HEK293 (cell line): Measurements from ENCODE around the gene CCDC34.

Source experiments
- CTCF ChIA-PET: fragments of 350-600 bp; formaldehyde crosslinking; extraction: SDS; loops from one replicate; lab custom pipeline; 2021; ENCODE audit warnings: antibody characterized with exemption; lab: Yijun Ruan, JAX
- POLR2A ChIA-PET: fragments of 300-600 bp; formaldehyde crosslinking; extraction: SDS; loops from one replicate; lab custom pipeline; 2020; ENCODE audit warnings: antibody characterized with exemption, inconsistent platforms; lab: Yijun Ruan, JAX
- H3K27ac ChIP-seq: fragments of 200-500 bp; sonication (Bioruptor generic); 2 replicates; pipeline ENCODE4 v1.5.1; 2014; ENCODE audit warnings: low read depth, low read length, control low read depth, inconsistent platforms; ENCODE audit errors: extremely low read depth
- H3K36me3 ChIP-seq, 2 experiments: fragments of 200-500 bp in 1 of 2; sonication (Bioruptor generic) in 1 of 2; 1 replicate in 1 of 2; 2 replicates in 1 of 2; pipeline ENCODE4 v1.5.1; 2014 to 2017; ENCODE audit warnings: inconsistent platforms in 2 of 2, low read length in 2 of 2; ENCODE audit not compliant: control insufficient read depth in 2 of 2, insufficient read depth in 1 of 2
- H3K4me1 ChIP-seq: fragments of 200-500 bp; sonication (Bioruptor generic); 2 replicates; pipeline ENCODE4 v1.5.1; 2014; ENCODE audit warnings: mild to moderate bottlenecking, low read length, inconsistent platforms; ENCODE audit not compliant: control insufficient read depth, insufficient read depth
- H3K4me3 ChIP-seq: 2 replicates; pipeline ENCODE4 v1.5.1; 2011; ENCODE audit warnings: low read depth, mild to moderate bottlenecking, control low read depth, low read length, moderate library complexity
- H3K9me3 ChIP-seq: fragments of 200-500 bp; sonication (Bioruptor generic); 2 replicates; pipeline ENCODE4 v1.5.1; 2014; ENCODE audit warnings: low read depth, low read length, inconsistent platforms; ENCODE audit not compliant: control insufficient read depth, insufficient read depth
- HOXA7 ChIP-seq: sonication (generic); formaldehyde crosslinking; IDR thresholded peaks from 2 replicates; pipeline ENCODE4 v1.8.1; 2022; ENCODE audit warnings: missing genetic modification reagents, borderline replicate concordance
- ZBTB21 ChIP-seq: fragments of 450-650 bp; formaldehyde crosslinking; IDR thresholded peaks from 2 replicates; pipeline ENCODE4 v1.5.1; 2017; ENCODE audit warnings: missing biosample characterization, missing genetic modification characterization
- ZEB2 ChIP-seq: fragments of 450-650 bp; formaldehyde crosslinking; IDR thresholded peaks from 2 replicates; pipeline ENCODE4 v1.5.1; 2016; ENCODE audit warnings: missing biosample characterization, missing genetic modification characterization
- ZNF239 ChIP-seq: fragments of 450-650 bp; formaldehyde crosslinking; IDR thresholded peaks from 2 replicates; pipeline ENCODE4 v1.5.1; 2016; ENCODE audit warnings: missing biosample characterization, missing genetic modification characterization
- ZNF292 ChIP-seq: fragments of 450-650 bp; formaldehyde crosslinking; IDR thresholded peaks from 2 replicates; pipeline ENCODE4 v1.5.1; 2016; ENCODE audit warnings: low read depth, missing biosample characterization, missing genetic modification characterization, borderline replicate concordance
- ZNF354C ChIP-seq: fragments of 450-650 bp; formaldehyde crosslinking; IDR thresholded peaks from 2 replicates; pipeline ENCODE4 v1.5.1; 2016; ENCODE audit warnings: missing biosample characterization, missing genetic modification characterization, low read depth, borderline replicate concordance
- ZNF426 ChIP-seq: fragments of 450-650 bp; formaldehyde crosslinking; IDR thresholded peaks from 2 replicates; pipeline ENCODE4 v1.5.1; 2017; ENCODE audit warnings: missing biosample characterization, missing genetic modification characterization, mild to moderate bottlenecking, inconsistent platforms, moderate library complexity
- ZNF433 ChIP-seq: fragments of 450-650 bp; formaldehyde crosslinking; IDR thresholded peaks from 2 replicates; pipeline ENCODE4 v1.5.1; 2016; ENCODE audit warnings: missing biosample characterization, missing genetic modification characterization, low read depth
- ZNF514 ChIP-seq: fragments of 450-650 bp; formaldehyde crosslinking; IDR thresholded peaks from 2 replicates; pipeline ENCODE4 v1.5.1; 2016; ENCODE audit warnings: missing biosample characterization, missing genetic modification characterization
- ZNF521 ChIP-seq: fragments of 450-650 bp; formaldehyde crosslinking; IDR thresholded peaks from 2 replicates; pipeline ENCODE4 v1.5.1; 2017; ENCODE audit warnings: missing biosample characterization, mild to moderate bottlenecking, missing genetic modification characterization
- ZNF544 ChIP-seq: fragments of 450-650 bp; formaldehyde crosslinking; IDR thresholded peaks from 2 replicates; pipeline ENCODE4 v1.5.0; 2017; ENCODE audit warnings: missing biosample characterization, missing genetic modification characterization
- ZNF571 ChIP-seq: fragments of 450-650 bp; formaldehyde crosslinking; IDR thresholded peaks from 2 replicates; pipeline ENCODE4 v1.5.0; 2017; ENCODE audit warnings: missing biosample characterization, missing genetic modification characterization
- ZNF623 ChIP-seq: fragments of 450-650 bp; formaldehyde crosslinking; IDR thresholded peaks from 2 replicates; pipeline ENCODE4 v1.5.1; 2016; ENCODE audit warnings: missing biosample characterization, missing genetic modification characterization
- ZNF626 ChIP-seq: fragments of 450-650 bp; sonication (Bioruptor Pico); formaldehyde crosslinking; IDR thresholded peaks from 2 replicates; pipeline ENCODE4 v1.5.1; 2018; ENCODE audit warnings: missing biosample characterization, missing genetic modification characterization, inconsistent platforms
- ZNF692 ChIP-seq: fragments of 450-650 bp; formaldehyde crosslinking; IDR thresholded peaks from 2 replicates; pipeline ENCODE4 v1.5.1; 2016; ENCODE audit warnings: missing biosample characterization, missing genetic modification characterization
- ZNF701 ChIP-seq: fragments of 450-650 bp; formaldehyde crosslinking; IDR thresholded peaks from 2 replicates; pipeline ENCODE4 v1.5.1; 2016; ENCODE audit warnings: missing biosample characterization, missing genetic modification characterization
- ZNF830 ChIP-seq: fragments of 450-650 bp; IDR thresholded peaks from 2 replicates; pipeline ENCODE4 v1.5.0; 2018; ENCODE audit warnings: missing biosample characterization, missing genetic modification characterization, low read depth, mild to moderate bottlenecking, moderate library complexity
- ZNF843 ChIP-seq: fragments of 450-650 bp; formaldehyde crosslinking; IDR thresholded peaks from 2 replicates; pipeline ENCODE4 v1.5.1; 2016; ENCODE audit warnings: missing biosample characterization, missing genetic modification characterization
- ZSCAN30 ChIP-seq: fragments of 450-650 bp; IDR thresholded peaks from 2 replicates; pipeline ENCODE4 v1.5.1; 2018; ENCODE audit warnings: missing biosample characterization, mild to moderate bottlenecking, missing genetic modification characterization, moderate library complexity
- TF ChIP-seq, protein P1 (sequence below): fragments of 450-650 bp; formaldehyde crosslinking; IDR thresholded peaks from 2 replicates; pipeline ENCODE4 v1.5.1; 2016; ENCODE audit warnings: missing biosample characterization, missing genetic modification characterization
- TF ChIP-seq, protein P2 (sequence below): fragments of 450-650 bp; formaldehyde crosslinking; IDR thresholded peaks from 2 replicates; pipeline ENCODE4 v1.5.1; 2016; ENCODE audit warnings: missing biosample characterization, missing genetic modification characterization
- TF ChIP-seq, protein P3 (sequence below): fragments of 450-650 bp; formaldehyde crosslinking; IDR thresholded peaks from 2 replicates; pipeline ENCODE4 v1.5.1; 2016; ENCODE audit warnings: missing biosample characterization, missing genetic modification characterization
- TF ChIP-seq, protein P4 (sequence below): fragments of 450-650 bp; formaldehyde crosslinking; IDR thresholded peaks from 2 replicates; pipeline ENCODE4 v1.5.0; 2017; ENCODE audit warnings: missing biosample characterization, missing genetic modification characterization, borderline replicate concordance
- TF ChIP-seq, protein P5 (sequence below): fragments of 450-650 bp; formaldehyde crosslinking; IDR thresholded peaks from 2 replicates; pipeline ENCODE4 v1.5.1; 2016; ENCODE audit warnings: missing biosample characterization, missing genetic modification characterization

CCDC34 gene

GRCh38 chr11:27403195-27403594 lies 40.2 kb upstream of the CCDC34 start (continued):
- no peak for TF ChIP-seq ZNF514 (tag by site-specific recombination)
- no peak for TF ChIP-seq ZNF292
- TF ChIP-seq ZSCAN30 (tag by site-specific recombination): no peak
- TF ChIP-seq ZNF626 (tag by site-specific recombination): no peak
- TF ChIP-seq ZNF239 (tag by site-specific recombination): no peak
- TF ChIP-seq, protein P1, sequence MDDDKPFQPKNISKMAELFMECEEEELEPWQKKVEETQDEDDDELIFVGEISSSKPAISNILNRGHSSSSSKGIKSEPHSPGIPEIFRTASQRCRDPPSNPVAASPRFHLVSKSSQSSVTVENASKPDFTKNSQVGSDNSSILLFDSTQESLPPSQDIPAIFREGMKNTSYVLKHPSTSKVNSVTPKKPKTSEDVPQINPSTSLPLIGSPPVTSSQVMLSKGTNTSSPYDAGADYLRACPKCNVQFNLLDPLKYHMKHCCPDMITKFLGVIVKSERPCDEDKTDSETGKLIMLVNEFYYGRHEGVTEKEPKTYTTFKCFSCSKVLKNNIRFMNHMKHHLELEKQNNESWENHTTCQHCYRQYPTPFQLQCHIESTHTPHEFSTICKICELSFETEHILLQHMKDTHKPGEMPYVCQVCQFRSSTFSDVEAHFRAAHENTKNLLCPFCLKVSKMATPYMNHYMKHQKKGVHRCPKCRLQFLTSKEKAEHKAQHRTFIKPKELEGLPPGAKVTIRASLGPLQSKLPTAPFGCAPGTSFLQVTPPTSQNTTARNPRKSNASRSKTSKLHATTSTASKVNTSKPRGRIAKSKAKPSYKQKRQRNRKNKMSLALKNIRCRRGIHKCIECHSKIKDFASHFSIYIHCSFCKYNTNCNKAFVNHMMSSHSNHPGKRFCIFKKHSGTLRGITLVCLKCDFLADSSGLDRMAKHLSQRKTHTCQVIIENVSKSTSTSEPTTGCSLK: no peak
- no peak for TF ChIP-seq ZNF830

DNA sequence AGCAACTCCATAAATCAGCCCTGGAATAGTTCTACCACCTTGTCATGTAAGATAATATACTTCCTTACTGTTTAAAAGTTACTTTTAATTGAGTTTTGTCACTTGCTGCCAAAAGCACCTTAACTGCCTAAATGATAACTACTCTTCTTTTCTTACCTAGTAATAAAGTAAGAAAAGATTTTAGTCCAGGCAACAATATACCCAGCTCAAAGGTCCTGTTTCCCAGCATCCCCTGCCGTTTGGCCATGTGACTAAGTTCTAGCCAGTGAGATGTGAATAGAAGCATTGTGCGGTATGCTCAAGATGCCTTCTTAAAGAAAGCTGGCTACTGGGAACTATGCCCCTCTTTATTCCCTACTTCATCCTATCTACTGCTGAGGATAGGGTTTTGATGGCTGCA lies 39.4 kb upstream of the CCDC34 start:
- Histone ChIP-seq H3K4me3 (no peak overlapping the region), H3K36me3 (no peaks in the 10 kb centered on the region), H3K9me3 (no peaks in the 10 kb centered on the region), H3K27ac (no peak overlapping the region)
- TF ChIP-seq, protein P2, sequence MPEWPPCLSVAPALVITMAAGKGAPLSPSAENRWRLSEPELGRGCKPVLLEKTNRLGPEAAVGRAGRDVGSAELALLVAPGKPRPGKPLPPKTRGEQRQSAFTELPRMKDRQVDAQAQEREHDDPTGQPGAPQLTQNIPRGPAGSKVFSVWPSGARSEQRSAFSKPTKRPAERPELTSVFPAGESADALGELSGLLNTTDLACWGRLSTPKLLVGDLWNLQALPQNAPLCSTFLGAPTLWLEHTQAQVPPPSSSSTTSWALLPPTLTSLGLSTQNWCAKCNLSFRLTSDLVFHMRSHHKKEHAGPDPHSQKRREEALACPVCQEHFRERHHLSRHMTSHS: no peak
- TF ChIP-seq ZNF354C (tag by site-specific recombination) (no peak), ZBTB21 (tag by site-specific recombination) (no peak), ZEB2 (tag by site-specific recombination) (no peak), ZNF843 (tag by site-specific recombination) (no peak), ZNF544 (tag by site-specific recombination) (no peak), ZNF433 (no peak), ZNF571 (no peak), ZNF701 (tag by site-specific recombination) (no peak), ZNF426 (tag by site-specific recombination) (no peak), HOXA7 (CRISPR knock-in tag) (no peak), ZNF521 (tag by site-specific recombination) (no peak), ZNF692 (no peak), ZNF623 (no peak)
- TF ChIP-seq, protein P3, sequence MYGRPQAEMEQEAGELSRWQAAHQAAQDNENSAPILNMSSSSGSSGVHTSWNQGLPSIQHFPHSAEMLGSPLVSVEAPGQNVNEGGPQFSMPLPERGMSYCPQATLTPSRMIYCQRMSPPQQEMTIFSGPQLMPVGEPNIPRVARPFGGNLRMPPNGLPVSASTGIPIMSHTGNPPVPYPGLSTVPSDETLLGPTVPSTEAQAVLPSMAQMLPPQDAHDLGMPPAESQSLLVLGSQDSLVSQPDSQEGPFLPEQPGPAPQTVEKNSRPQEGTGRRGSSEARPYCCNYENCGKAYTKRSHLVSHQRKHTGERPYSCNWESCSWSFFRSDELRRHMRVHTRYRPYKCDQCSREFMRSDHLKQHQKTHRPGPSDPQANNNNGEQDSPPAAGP (tag by site-specific recombination): no peak
- TF ChIP-seq, protein P4, sequence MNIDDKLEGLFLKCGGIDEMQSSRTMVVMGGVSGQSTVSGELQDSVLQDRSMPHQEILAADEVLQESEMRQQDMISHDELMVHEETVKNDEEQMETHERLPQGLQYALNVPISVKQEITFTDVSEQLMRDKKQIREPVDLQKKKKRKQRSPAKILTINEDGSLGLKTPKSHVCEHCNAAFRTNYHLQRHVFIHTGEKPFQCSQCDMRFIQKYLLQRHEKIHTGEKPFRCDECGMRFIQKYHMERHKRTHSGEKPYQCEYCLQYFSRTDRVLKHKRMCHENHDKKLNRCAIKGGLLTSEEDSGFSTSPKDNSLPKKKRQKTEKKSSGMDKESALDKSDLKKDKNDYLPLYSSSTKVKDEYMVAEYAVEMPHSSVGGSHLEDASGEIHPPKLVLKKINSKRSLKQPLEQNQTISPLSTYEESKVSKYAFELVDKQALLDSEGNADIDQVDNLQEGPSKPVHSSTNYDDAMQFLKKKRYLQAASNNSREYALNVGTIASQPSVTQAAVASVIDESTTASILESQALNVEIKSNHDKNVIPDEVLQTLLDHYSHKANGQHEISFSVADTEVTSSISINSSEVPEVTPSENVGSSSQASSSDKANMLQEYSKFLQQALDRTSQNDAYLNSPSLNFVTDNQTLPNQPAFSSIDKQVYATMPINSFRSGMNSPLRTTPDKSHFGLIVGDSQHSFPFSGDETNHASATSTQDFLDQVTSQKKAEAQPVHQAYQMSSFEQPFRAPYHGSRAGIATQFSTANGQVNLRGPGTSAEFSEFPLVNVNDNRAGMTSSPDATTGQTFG: no peak
- TF ChIP-seq, protein P5, sequence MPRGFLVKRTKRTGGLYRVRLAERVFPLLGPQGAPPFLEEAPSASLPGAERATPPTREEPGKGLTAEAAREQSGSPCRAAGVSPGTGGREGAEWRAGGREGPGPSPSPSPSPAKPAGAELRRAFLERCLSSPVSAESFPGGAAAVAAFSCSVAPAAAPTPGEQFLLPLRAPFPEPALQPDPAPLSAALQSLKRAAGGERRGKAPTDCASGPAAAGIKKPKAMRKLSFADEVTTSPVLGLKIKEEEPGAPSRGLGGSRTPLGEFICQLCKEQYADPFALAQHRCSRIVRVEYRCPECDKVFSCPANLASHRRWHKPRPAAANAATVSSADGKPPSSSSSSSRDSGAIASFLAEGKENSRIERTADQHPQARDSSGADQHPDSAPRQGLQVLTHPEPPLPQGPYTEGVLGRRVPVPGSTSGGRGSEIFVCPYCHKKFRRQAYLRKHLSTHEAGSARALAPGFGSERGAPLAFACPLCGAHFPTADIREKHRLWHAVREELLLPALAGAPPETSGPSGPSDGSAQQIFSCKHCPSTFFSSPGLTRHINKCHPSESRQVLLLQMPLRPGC (tag by site-specific recombination): no peak
- TF ChIP-seq, all 188 proteins: peak for 0
- CTCF ChIA-PET: no interaction called here
- H3K4me1 ChIP-seq: 0 out of 2 replicates have a peak, but pooled peaks cover 3% of the 10 kb centered on the region
- POLR2A ChIA-PET: interaction anchor here (1.0 kb wide), 1 partner anchor 39 kb away, joined by 3 read pairs; the partner anchor contains the start of gene CCDC34
